Activated T-cell treated with anti-CD3 and anti-CD28 coated beads, Interleukin-2, amount 50 U/mL, for 24 hours (primary cell): ENCODE measurements around the gene CFDP1.

Experiments used
- DNase-seq: peaks from one replicate; pipeline ENCODE4 v3.0.0-alpha.2; 2020
- H3K27ac Mint-ChIP-seq: 2 replicates; pipeline ENCODE4 v1.8.0; 2020; ENCODE audit warnings: mild to moderate bottlenecking, mixed read lengths
- H3K27me3 Mint-ChIP-seq: 2 replicates; pipeline ENCODE4 v1.8.0; 2020; ENCODE audit warnings: mixed read lengths
- H3K36me3 Mint-ChIP-seq: 2 replicates; pipeline ENCODE4 v1.8.0; 2020; ENCODE audit warnings: low read depth, mixed read lengths
- H3K4me1 Mint-ChIP-seq: 2 replicates; pipeline ENCODE4 v1.8.0; 2020; ENCODE audit warnings: low read depth, mixed read lengths
- H3K4me3 Mint-ChIP-seq: 2 replicates; pipeline ENCODE4 v1.8.0; 2020; ENCODE audit warnings: mild to moderate bottlenecking, moderate library complexity, mixed read lengths
- H3K9me3 Mint-ChIP-seq: 2 replicates; pipeline ENCODE4 v1.8.0; 2020; ENCODE audit warnings: mixed read lengths

Gene CFDP1

GRCh38 chr16:75402821-75403475, 30.4 kb downstream of the CFDP1 start:
- peaks cover 46% of the 10 kb centered on the region for H3K36me3 Mint-ChIP-seq
- H3K27me3 Mint-ChIP-seq: no peaks in the 10 kb centered on the region
- H3K9me3 Mint-ChIP-seq: no peaks in the 10 kb centered on the region
- H3K4me1 Mint-ChIP-seq: peaks cover 21% of the 10 kb centered on the region
- peak overlapping the region; percentile 20 for H3K27ac Mint-ChIP-seq
- H3K4me3 Mint-ChIP-seq: no peak overlapping the region
- DNase-seq: no peak

- peak overlapping the region; percentile 20 for H3K4me3 Mint-ChIP-seq
- H3K27ac Mint-ChIP-seq: peak overlapping the region; percentile 95
- no peak for DNase-seq
- H3K36me3 Mint-ChIP-seq: peaks cover 40% of the 10 kb centered on the region
- peaks cover 24% of the 10 kb centered on the region for H3K4me1 Mint-ChIP-seq
- H3K27me3 Mint-ChIP-seq: no peaks in the 10 kb centered on the region
- H3K9me3 Mint-ChIP-seq: no peaks in the 10 kb centered on the region
Measured at GRCh38 chr16:75402159-75402820, 31.0 kb downstream of the CFDP1 start.

- peaks cover 24% of the 10 kb centered on the region for H3K4me1 Mint-ChIP-seq
- H3K27ac Mint-ChIP-seq: peak overlapping the region; percentile 95
- DNase-seq: no peak
- peak overlapping the region; percentile 20 for H3K4me3 Mint-ChIP-seq
- no peaks in the 10 kb centered on the region for H3K27me3 Mint-ChIP-seq
- H3K9me3 Mint-ChIP-seq: no peaks in the 10 kb centered on the region
- H3K36me3 Mint-ChIP-seq: peaks cover 35% of the 10 kb centered on the region
Measured at GRCh38 chr16:75401691-75402090, 31.6 kb downstream of the CFDP1 start.

- Mint-ChIP-seq H3K4me3 (no peak overlapping the region), H3K27me3 (no peaks in the 10 kb centered on the region), H3K9me3 (no peaks in the 10 kb centered on the region), H3K27ac (no peak overlapping the region), H3K36me3 (peaks cover 44% of the 10 kb centered on the region), H3K4me1 (peaks cover 23% of the 10 kb centered on the region)
- no peak for DNase-seq
Measured at GRCh38 chr16:75398333-75398732, 35.0 kb downstream of the CFDP1 start.

- no peaks in the 10 kb centered on the region for H3K9me3 Mint-ChIP-seq
- no peaks in the 10 kb centered on the region for H3K27me3 Mint-ChIP-seq
- H3K4me1 Mint-ChIP-seq: peaks cover 6% of the 10 kb centered on the region
- no peak for DNase-seq
- peaks cover 52% of the 10 kb centered on the region for H3K36me3 Mint-ChIP-seq
- no peak overlapping the region for H3K27ac Mint-ChIP-seq
- no peak overlapping the region for H3K4me3 Mint-ChIP-seq
Measured at GRCh38 chr16:75394941-75395340, 38.4 kb downstream of the CFDP1 start.

- no peak for DNase-seq
- peak overlapping the region; percentile 6 for H3K27ac Mint-ChIP-seq
- H3K4me3 Mint-ChIP-seq: no peak overlapping the region
- H3K36me3 Mint-ChIP-seq: peaks cover 60% of the 10 kb centered on the region
- H3K9me3 Mint-ChIP-seq: no peaks in the 10 kb centered on the region
- no peaks in the 10 kb centered on the region for H3K27me3 Mint-ChIP-seq
- H3K4me1 Mint-ChIP-seq: peaks cover 7% of the 10 kb centered on the region
Measured at GRCh38 chr16:75392906-75393305, 40.4 kb downstream of the CFDP1 start.

- Mint-ChIP-seq H3K4me3 (no peak overlapping the region), H3K36me3 (peaks cover 67% of the 10 kb centered on the region), H3K9me3 (no peaks in the 10 kb centered on the region), H3K27me3 (no peaks in the 10 kb centered on the region), H3K27ac (no peak overlapping the region), H3K4me1 (peaks cover 5% of the 10 kb centered on the region)
- DNase-seq: no peak
Measured at GRCh38 chr16:75390926-75391653, 42.2 kb downstream of the CFDP1 start.

- Mint-ChIP-seq H3K36me3 (peaks cover 59% of the 10 kb centered on the region), H3K9me3 (no peaks in the 10 kb centered on the region), H3K27ac (no peak overlapping the region), H3K4me3 (no peak overlapping the region), H3K4me1 (peaks cover 5% of the 10 kb centered on the region), H3K27me3 (no peaks in the 10 kb centered on the region)
- DNase-seq: no peak
Measured at GRCh38 chr16:75389096-75389690, 44.1 kb downstream of the CFDP1 start.

GRCh38 chr16:75387951-75388350, 45.4 kb downstream of the CFDP1 start:
- H3K9me3 Mint-ChIP-seq: no peaks in the 10 kb centered on the region
- H3K27me3 Mint-ChIP-seq: no peaks in the 10 kb centered on the region
- no peak for DNase-seq
- no peak overlapping the region for H3K27ac Mint-ChIP-seq
- peaks cover 55% of the 10 kb centered on the region for H3K36me3 Mint-ChIP-seq
- peaks cover 9% of the 10 kb centered on the region for H3K4me1 Mint-ChIP-seq
- H3K4me3 Mint-ChIP-seq: no peak overlapping the region

GRCh38 chr16:75385507-75386152, 47.7 kb downstream of the CFDP1 start:
- DNase-seq: no peak
- H3K27ac Mint-ChIP-seq: no peak overlapping the region
- no peaks in the 10 kb centered on the region for H3K27me3 Mint-ChIP-seq

GRCh38 chr16:75383141-75383540, 50.2 kb downstream of the CFDP1 start:
- Mint-ChIP-seq H3K4me3 (no peak overlapping the region), H3K27ac (no peak overlapping the region), H3K36me3 (peaks cover 36% of the 10 kb centered on the region), H3K27me3 (no peaks in the 10 kb centered on the region), H3K4me1 (peaks cover 48% of the 10 kb centered on the region), H3K9me3 (no peaks in the 10 kb centered on the region)
- no peak for DNase-seq

More at GRCh38 chr16:75385507-75386152, 47.7 kb downstream of the CFDP1 start:
- no peaks in the 10 kb centered on the region for H3K9me3 Mint-ChIP-seq
- no peak overlapping the region for H3K4me3 Mint-ChIP-seq
- H3K4me1 Mint-ChIP-seq: peaks cover 26% of the 10 kb centered on the region
- peaks cover 49% of the 10 kb centered on the region for H3K36me3 Mint-ChIP-seq

- H3K27me3 Mint-ChIP-seq: no peaks in the 10 kb centered on the region
- no peak overlapping the region for H3K27ac Mint-ChIP-seq
- H3K4me3 Mint-ChIP-seq: no peak overlapping the region
- peaks cover 53% of the 10 kb centered on the region for H3K4me1 Mint-ChIP-seq
- no peaks in the 10 kb centered on the region for H3K9me3 Mint-ChIP-seq
- peaks cover 38% of the 10 kb centered on the region for H3K36me3 Mint-ChIP-seq
- DNase-seq: no peak
Measured at GRCh38 chr16:75382611-75383010, 50.7 kb downstream of the CFDP1 start.

- Mint-ChIP-seq H3K27ac (peak overlapping the region; percentile 81), H3K36me3 (peaks cover 51% of the 10 kb centered on the region), H3K4me3 (peak overlapping the region; percentile 39), H3K9me3 (no peaks in the 10 kb centered on the region), H3K27me3 (no peaks in the 10 kb centered on the region), H3K4me1 (peaks cover 57% of the 10 kb centered on the region)
- DNase-seq: no peak
Measured at GRCh38 chr16:75380870-75381269, 52.4 kb downstream of the CFDP1 start.
